ENCODE measurements around the gene CWF19L1.
A peak's percentile ranks its signal among the peaks of the same experiment; 100 is the strongest.
"Not testable (repeated sequence)": the region's sequence is repeated elsewhere in the genome, so short reads cannot be mapped to it uniquely, and the experiment has no call there.

The CWF19L1 gene

DNA sequence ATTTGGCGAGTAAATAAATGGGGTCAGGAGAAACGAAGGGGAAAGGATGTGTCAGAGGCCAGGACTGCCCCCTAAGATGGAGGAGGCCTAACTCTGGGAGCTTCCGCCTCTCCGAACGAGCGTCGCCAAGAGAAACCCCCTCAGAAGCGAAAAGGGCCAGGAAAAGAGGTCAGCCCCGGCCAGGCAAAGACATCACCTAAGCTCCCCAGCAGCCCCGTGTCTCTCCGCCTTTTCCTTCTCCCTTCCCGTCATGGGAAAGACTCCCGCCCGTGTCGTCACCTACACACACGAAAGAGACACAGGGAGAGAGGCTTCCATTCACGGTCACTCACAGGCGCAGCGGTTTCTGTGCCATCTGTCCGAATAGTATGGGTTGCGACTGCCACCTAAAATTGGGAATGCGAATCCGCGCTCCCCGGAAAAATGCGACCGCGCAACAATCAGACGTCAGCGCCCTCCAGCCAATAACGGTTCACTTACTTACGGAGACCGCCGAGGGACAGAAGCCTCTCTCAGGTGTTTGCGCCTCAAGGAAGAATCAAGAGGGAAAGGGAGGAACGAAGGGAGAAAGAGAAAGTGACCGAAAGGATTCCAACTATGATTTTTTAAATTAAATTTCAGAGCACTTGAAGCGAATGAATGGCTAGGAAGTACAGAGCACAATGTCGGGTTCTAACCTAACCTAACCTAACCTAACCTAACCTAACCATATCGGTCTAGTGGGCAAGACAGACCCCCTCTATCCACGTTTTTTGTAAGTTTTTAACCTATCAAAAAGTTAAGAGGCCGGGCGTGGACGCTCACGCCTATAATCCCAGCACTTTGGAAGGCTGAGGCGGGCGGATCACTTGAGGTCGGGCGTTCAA, at the start of gene CWF19L1:
CWF19L1 (minus strand) TSS at position 400 of the 866 bp plus-strand sequence; CDS start at position 355, 45 bp downstream.
- peak; percentile 51 for DNase-seq (ENCODE audit: low read depth)

GRCh38 chr10:100315615-100316014, 48.2 kb upstream of the CWF19L1 start:
- DNase-seq (ENCODE audit: low read depth): no peak

DNA sequence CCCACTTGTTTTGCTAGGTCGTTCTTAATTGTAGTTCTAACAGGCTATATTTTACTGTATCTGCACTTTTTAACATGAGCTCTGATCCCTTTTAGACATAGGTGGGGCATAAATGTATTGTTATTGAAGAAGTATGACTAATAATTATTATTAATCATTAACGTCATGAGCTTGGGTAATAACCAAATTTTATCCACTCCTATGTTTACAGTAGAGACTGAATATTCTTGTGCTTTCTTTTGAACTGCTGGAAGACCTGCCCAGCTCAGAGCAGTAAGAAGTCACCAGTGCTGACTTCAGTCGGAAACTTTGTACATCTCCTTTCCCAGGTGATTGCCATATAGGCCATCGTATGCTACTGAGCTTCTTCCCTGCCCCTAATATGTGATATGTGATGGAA, 43.9 kb upstream of the CWF19L1 start:
- no peak for DNase-seq (ENCODE audit: low read depth)

- DNase-seq (ENCODE audit: low read depth): no peak
Observed at GRCh38 chr10:100307684-100308083, 40.2 kb upstream of the CWF19L1 start.

DNA sequence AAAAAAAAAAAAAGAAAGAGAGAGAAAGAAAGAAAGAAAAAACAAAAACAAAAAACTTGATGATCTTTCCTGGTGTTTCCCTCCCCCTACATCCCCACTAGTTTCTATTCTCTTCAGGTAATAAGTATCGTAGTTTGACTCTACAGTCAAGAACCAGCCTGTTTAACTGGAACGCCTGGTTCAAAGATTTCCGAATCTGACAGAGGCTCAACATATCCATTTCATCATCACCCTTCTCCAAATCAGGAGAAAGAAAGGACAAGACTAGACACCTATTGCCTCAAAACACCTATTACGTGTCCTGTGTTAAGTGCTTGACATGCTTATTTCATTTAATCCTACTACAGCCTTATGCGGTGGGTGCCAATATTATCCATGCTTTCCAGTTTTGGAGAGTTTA, 39.4 kb upstream of the CWF19L1 start:
- DNase-seq (ENCODE audit: low read depth): no peak

- DNase-seq (ENCODE audit: low read depth): no peak
Observed at GRCh38 chr10:100304414-100304813, 37.0 kb upstream of the CWF19L1 start.

- no peak for DNase-seq (ENCODE audit: low read depth)
Observed at GRCh38 chr10:100303724-100304319, 36.4 kb upstream of the CWF19L1 start.

- DNase-seq (ENCODE audit: low read depth): not testable (repeated sequence)
Observed at GRCh38 chr10:100301123-100301522, 33.7 kb upstream of the CWF19L1 start.

- no peak for DNase-seq (ENCODE audit: low read depth)
Observed at GRCh38 chr10:100297242-100297641, 29.8 kb upstream of the CWF19L1 start.

GRCh38 chr10:100293066-100293465, 25.6 kb upstream of the CWF19L1 start:
- DNase-seq (ENCODE audit: low read depth): no peak

DNA sequence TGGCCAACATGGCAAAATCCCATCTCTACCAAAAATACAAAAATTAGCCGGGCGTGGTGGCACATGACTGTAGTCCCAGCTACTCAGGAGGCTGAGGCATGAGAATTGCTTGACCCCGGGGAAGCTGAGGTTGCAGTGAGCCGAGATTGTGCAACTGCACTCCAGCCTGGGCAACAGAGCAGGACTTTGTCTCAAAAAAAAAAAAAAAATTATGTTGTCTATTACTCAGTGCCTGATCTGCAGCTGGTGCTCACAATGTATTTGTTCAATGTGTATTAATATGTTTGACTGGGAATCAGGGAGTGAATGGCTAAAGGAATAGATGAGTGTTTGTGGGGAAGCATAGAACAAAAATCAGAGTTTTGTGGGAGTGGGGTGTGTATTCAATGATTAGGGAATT, 24.9 kb upstream of the CWF19L1 start:
- not testable (repeated sequence) for DNase-seq (ENCODE audit: low read depth)

GRCh38 chr10:100291356-100291755, 23.9 kb upstream of the CWF19L1 start:
- no peak for DNase-seq (ENCODE audit: low read depth)

GRCh38 chr10:100289641-100290040, 22.2 kb upstream of the CWF19L1 start:
- no peak for DNase-seq (ENCODE audit: low read depth)

GRCh38 chr10:100288196-100288595, 20.8 kb upstream of the CWF19L1 start:
- no peak for DNase-seq (ENCODE audit: low read depth)

DNA sequence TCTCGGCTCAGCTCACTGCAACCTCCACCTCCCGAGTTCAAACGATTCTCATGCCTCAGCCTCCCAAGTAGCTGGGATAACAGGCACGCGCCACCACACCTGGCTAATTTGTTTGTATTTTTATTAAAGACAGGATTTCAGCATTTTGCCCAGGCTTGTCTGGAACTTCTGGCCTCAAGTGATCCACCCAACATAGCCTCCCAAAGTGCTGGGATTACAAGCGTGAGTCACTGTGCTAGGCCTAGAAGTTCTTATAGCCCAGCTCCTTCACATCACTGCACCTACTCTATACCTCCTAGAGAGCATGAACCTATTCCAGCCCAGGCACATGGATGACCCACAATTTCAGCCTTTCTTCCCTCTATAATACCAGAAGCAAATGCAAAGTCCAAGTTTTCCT, 20.3 kb upstream of the CWF19L1 start:
- no peak for DNase-seq (ENCODE audit: low read depth)

DNA sequence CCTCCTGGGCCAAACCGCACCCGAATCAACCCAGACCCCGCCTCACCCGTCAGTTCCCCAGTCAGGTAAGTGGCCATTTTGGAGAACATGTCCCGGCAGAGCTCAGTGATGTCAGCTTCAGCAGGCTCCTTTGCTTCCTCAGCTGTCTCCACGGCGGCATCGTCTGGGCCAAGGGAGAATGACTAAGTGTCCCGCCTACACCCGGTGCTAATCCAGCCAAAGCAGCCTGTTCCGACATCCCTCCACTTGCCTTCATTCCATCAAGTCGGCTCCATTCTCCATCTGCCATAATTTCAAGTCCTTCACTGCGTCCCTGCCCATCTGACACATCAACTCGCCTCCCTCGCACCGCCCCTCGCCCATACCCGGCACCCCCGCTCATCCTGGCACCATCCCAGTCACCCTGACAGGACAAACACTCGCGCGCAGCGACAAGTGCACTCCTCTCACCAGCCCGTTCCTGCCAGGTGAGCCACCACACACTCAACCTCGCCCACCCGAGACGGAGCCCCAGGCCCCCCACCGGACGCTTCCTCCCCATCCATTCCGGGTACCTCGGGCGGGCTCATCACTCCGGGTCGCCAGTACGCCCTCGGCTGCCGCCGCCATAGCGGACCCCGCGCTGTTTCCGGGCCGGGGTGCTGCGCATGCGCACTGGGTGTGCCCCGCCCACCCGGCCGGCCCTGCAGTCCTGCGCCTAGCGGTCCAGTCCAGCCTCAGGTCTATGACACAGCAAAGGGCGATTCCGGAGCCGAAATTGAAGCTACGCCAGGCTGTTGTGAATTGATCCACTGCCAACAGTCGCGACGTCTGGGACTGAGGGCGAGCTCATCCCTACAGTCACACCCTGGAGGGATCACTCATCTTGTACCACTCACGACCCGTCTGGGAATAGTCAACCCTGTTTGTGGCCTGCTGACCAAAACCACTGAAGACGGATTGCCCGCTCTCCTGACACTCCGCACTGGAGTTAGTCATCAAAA, 18.9 kb upstream of the CWF19L1 start, which contains the start of gene BLOC1S2:
BLOC1S2 (minus strand) TSS at position 630 of the 983 bp plus-strand sequence; CDS start at position 609, 21 bp downstream.
- DNase-seq (ENCODE audit: low read depth): peak; percentile 68

DNA sequence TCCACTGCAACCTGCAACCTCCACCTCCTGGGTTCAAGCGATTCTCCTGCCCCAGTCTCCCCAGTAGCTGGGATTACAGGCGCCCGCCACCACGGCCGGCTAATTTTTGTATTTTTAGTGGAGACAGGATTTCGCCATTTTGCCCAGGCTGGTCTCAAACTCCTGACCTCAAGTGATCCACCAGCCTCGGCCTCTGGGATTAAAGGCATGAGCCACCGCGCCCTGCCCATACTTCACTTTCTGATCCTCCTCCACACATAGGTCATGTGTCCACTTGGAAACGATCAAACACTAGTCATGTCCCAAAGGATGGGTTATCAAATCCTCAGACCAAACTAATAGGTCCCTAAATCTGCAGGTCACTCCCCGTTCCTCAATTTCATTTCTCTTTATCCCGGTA, 17.9 kb upstream of the CWF19L1 start:
- DNase-seq (ENCODE audit: low read depth): not testable (repeated sequence)

DNA sequence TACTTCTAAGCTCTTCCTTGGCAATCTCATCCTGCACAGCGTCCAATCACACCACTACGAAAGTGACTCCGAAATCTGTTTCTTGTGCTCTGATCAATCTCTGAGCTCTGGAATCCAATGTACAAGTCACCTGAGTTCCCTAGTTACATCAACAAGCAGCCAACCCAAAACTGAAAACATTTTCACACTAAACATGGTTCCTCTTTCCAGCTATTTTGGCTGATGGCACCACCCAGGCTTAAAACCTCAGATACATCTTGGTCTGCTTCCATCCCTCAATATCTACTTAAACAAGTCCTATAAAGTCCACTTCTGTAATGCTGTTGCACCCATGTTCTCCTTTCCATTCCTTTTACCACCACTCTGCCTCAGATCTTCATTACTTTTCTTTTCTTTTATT, 15.5 kb upstream of the CWF19L1 start:
- no peak for DNase-seq (ENCODE audit: low read depth)

DNA sequence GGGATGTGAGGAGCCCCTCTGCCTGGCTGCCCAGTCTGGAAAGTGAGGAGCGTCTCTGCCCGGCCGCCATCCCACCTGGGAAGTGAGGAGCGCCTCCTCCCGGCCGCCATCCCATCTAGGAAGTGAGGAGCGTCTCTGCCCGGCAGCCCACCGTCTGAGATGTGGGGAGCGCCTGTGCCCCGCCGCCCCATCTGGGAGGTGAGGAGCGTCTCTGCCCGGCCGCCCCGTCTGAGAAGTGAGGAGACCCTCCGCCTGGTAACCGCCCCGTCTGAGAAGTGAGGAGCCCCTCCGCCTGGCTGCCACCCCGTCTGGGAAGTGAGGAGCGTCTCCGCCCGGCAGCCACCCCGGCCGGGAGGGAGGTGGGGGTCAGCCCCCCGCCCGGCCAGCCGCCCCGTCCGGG, 9.5 kb upstream of the CWF19L1 start:
- not testable (repeated sequence) for DNase-seq (ENCODE audit: low read depth)

DNA sequence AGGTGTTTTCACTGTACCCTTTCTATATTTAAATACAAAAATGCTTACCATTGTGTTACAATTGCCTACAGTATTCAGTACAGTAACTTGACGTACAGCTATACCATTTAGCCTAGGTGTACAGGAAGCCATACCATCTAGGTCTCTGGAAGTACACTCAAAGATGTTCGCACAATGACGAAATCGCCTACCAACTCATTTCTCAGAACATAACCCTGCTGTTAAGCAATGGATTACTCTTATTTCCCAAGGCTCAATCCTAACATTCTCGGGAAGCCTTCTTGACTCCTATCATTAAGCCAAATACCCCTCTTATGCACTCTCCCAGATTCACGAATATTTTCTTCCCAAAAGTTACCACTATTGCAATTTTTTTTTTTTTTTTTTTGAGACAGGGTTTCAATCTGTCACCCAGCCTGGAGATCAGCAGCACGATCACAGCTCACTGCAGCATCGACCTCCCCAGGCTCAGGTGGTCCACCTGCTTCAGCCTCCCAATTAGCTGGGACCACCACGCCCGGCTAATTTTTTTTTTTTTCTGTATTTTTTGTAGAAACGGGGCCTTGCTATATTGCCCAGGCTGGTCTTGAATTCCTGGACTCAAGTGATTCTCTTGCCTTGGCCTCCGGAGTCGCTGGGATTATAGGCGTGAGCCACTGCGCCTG, 1.5 kb downstream of the CWF19L1 start:
- DNase-seq (ENCODE audit: low read depth): no peak

- no peak for DNase-seq (ENCODE audit: low read depth)
Observed at GRCh38 chr10:100254191-100254590, 13.2 kb downstream of the CWF19L1 start.

- no peak for DNase-seq (ENCODE audit: low read depth)
Observed at GRCh38 chr10:100253041-100253440, 14.4 kb downstream of the CWF19L1 start.

Measured in GM04503 (cell line).